HG02840 (cell line): ENCODE results near the gene RPL34.
"Not testable (repeated sequence)": the region's sequence is repeated elsewhere in the genome, so short reads cannot be mapped to it uniquely, and the experiment has no call there.

Experiments
- ATAC-seq: cut with Tn5 transposase; IDR thresholded peaks from one replicate; pipeline ENCODE4 v1.9.1; 2021; ENCODE audit warnings: mild to moderate bottlenecking, moderate library complexity, moderate number of reproducible peaks; ENCODE audit not compliant: unreplicated experiment, low FRiP score

The RPL34 gene

DNA sequence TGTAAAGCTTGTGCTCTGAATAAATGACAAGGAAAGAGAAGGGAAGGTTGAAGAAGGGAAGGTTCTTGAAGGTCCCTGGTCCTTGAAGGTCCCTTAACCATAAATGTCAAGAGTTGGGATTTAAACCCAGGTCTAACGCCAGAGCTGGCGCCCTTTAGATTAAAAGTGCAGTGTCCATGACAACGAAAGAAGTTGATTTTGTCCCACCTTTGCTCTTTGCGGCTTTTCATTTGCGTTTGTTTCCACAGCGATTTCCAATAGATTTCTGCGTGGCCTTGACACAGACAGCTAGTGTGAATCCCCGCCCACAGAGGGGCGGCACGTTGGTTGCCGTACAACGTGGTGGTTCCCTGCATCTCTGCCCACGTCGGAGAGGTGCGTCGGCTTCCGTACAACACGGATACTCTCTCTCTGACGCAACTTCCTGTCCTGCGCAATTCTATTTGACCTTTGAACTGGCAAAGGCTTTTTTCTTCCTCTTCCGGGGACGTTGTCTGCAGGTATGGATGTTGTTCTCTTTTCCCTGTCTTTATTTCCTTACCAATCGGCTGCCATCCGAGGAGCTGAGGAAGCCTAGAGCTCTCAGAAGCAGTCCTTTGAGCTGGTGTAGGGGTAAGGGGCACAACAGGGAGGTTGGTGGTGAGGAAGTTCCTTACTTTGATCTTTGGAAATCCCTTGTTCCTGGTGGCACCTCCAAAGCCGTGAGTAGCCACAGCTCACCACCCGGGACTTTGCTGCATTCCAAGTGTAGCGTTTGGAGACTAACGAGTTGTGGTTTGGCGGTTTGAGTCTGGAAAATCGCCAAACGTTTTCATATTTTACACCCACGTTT is at the start of gene RPL34:
Gene RPL34 (plus strand): TSS at position 476 of the 832 bp plus-strand sequence. CDS start 1,384 bp downstream, outside the sequence.
- ATAC-seq, result peak; percentile 100

DNA sequence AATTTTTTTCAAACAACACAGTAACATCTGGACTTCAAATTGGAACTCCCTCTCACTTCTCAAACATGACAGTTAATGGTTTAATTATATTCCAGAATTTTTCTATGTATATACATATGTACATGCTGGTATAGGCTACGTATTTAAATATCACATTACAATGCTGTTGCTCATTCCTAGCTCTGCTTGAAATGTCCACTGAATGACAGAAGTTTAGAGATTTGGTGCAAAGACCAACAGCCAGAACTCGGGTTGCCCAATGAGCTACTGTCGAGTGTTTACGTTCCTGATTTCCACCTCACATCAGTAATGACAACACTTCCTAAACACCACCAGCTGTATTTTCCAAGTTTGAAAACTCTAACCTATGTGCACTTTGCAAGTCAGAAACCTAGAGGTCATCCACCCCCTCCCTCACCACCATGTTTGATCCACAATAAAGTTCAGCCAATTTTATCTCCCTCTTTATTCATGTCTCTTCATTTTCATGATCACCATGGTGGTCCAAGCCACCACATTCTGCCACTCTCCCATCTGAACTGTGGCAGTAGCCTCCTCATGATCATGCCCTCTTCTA is 49.3 kb upstream of the RPL34 start:
- ATAC-seq, result no peak

DNA sequence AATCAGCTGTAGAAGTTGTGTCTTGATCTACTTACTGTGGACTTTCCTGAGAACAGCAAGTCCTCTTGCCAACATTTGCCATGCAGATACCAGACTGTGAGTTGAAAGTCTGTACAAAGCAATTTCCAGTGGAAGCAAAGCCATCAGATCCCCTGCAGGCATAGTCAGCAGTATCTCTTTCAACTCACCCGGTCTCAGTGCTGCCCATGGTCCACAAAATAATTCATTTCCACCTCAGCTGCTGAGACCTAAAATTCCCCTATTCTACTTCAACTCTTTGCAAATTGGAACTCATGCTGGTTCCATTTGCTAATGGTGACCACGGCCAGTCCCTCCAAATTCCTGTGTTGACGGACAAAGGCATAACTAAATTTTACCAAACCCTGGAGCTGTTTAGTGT is 46.0 kb upstream of the RPL34 start:
- no peak for ATAC-seq

DNA sequence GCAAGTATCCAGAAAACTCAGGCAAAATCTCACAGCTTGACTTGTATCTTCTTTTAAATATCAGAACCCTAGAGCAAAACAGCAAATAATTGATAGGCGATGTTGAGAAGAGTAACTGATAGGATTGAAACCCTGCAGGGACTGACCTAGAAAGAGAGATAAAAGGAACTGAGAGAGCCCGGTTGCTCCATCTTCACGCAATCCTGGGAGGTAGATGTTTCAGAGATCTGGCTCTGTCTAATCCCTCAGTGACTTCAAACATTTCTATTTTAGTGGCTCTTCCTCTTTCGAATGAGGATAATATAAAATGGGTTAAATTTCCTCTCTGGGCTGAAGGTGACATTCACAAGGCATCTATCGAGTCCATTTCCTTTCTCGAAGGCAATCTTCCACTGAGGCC is 39.3 kb upstream of the RPL34 start:
- no peak for ATAC-seq

DNA sequence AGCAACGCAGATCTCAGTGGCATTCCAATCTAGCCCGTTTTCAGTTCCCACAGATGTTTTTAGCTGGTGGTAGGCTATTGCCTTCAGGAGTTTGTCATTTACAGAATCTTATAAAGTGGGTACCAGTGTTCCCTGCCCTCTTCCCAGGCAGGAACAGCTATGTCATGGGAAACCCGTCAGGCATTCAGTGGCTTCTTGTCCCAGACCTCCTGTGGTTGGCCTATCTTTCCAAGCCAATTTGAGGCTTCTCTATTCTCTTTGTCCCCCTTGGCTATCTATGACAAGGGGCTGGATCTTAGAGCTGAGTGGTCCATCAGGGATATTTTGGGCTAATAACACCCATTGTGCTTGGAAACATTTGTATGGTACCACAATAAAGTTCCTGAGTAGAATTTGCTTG is 33.6 kb upstream of the RPL34 start:
- ATAC-seq, result no peak

DNA sequence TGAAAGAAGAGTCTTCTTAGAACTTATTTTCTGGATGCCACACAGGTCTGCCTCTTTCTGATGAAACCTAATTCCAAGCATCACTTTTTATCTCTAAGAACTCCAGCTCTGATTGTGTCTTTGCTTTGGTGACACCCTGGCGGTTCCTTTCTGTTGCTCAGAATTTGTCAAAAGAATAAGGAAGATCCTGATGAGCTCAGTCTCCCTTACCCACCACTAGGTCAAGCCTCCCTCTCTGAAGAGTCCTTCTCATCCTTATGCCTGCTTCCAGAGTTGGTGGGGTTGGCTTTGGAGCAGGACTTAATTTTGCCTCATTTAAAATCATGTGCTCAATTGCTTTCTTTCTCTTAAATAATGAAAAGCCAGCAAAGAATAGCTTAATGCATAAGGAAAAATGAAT is 31.5 kb upstream of the RPL34 start:
- no peak for ATAC-seq

DNA sequence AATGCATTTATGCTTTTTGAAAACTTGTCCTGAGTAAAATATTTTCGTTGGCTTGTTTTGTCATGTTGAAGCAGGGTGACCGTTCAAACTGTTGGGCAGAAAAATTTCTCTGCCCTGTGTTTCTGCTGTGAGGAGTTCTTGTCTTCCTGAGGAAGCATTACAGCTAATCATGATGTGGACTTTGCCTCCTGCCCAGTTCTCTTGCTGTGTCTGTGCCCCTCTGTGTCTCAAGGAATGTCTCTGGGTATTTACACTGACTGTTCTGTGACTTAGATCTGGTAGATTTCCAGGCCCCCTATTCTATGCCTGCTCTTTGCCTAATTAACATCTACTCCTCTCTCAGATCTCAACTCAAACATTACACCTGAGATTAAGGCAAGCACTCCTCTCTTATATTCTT is 30.4 kb upstream of the RPL34 start:
- ATAC-seq, result no peak

DNA sequence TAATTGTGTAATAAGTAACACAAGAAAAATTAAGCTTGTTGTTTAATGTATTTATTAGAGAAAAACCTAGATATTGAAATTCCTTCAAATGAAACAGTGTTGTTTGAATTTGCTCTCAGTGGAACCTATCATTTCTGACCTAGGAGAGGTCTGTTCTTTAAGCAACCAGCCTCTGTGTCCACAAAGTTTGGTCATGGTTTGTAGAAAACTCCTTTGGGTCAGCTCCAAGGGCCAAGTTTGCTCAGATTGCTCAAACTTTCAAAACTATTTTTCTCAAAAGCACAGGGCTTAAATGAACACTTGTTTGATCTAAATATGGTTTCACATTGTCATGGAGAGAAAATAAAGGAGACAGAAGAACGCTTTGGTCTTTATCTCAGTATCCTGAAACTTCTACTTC is 29.6 kb upstream of the RPL34 start:
- ATAC-seq, result no peak

DNA sequence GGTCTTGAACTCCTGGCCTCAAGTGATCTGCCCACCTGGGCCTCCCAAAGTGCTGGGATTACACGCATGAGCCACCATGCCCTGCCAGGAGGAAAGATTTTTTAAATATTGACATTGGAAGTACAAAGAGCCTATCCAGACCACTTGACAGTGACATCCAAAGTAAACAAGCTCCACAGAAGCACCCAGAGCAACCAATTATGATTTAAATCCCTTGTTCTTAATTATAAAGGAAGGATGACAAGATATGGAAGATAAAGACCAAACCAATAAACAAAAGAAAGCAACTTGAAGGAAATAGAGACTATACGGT is 27.7 kb upstream of the RPL34 start:
- ATAC-seq, result no peak

DNA sequence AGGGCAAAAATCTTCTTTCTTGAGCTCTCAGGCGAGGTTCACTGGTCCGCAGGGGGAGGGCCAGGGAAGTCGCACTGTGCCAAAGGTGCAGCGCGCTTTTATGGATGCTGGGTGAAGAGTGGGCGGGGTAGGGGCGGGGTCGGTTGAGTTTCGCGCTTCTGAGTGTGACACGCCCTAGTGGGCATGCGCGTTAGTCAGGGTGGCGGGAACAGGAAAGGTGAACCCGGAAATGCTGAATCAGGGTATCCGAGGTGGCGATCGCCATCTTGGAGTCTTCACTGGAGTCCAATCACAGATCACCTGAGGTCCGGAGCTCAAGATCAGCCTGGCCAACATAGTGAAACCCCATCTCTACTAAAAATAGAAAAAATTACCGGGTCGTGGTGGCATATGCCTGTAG is 26.1 kb upstream of the RPL34 start:
- ATAC-seq, result not testable (repeated sequence)

DNA sequence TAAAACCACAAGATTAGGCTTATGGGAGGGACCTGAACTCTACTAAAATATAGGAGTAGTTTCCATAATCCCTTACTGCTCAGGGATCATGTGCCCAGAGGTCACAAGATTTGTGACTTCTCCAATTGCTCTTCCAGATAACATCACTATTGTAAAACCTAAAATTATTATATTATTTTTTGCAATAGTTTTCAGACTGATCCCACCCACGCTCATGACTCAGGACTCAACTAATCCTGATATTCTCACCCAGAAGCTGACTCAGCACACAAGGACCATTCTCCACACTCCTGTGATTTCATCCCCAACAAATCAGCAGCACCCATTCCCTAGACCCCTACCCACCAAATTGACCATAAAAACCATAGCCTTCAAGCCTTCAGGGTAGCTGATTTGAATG is 24.0 kb upstream of the RPL34 start:
- ATAC-seq, result no peak

DNA sequence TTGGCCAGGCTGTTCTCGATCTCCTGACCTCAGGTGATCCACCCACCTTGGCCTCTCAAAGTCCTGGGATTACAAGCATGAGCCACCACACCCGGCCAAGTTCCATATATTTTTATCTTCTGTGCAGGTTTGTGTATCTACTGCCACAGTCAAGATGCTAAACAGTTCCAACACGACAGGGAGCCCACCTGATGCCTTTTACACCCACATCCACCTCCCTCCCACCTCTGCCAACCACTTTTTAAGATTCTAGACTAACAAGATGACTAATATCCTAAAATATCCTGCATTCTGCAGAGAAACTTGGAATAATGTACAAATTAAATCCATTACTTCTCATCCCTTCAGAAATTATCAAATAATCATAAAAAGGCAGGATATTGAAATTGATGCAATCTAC is 19.3 kb upstream of the RPL34 start:
- no peak for ATAC-seq

DNA sequence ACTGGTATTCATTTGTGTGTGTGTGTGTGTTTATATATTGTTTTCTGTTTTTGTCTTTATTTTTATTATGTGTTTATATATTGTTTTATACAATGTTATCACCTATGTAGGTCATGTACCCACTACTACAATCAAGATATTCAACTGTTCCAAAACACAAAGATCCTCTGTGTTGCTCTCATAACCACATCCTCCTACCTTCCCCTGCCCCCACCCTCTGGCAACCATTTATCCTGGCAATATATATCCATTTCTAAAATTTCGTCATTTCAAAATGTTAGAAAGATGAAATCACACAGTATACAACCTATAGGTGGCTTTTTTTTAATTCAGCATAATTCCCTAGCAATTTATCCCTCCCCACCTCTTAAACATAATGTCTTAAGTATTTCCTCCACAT is 18.8 kb upstream of the RPL34 start:
- no peak for ATAC-seq

DNA sequence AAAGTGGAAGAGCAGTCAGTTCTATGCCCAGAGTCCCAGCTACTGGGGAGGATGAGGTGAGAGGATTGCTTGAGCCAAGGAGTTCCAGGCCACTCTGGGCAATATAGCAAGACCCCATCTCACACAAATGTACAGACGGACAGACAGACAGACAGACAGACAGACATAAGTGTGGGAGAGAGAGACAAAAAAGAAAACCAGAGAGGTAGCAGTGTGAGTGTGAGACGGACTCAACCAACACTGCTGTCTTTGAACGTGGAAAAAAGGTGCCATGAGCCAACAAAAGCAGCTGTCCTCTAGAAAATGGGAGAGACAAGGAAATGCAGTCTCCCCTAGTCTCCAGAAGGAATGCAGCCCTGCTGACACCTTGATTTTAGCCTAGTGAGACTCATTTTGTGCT is 18.2 kb upstream of the RPL34 start:
- no peak for ATAC-seq

DNA sequence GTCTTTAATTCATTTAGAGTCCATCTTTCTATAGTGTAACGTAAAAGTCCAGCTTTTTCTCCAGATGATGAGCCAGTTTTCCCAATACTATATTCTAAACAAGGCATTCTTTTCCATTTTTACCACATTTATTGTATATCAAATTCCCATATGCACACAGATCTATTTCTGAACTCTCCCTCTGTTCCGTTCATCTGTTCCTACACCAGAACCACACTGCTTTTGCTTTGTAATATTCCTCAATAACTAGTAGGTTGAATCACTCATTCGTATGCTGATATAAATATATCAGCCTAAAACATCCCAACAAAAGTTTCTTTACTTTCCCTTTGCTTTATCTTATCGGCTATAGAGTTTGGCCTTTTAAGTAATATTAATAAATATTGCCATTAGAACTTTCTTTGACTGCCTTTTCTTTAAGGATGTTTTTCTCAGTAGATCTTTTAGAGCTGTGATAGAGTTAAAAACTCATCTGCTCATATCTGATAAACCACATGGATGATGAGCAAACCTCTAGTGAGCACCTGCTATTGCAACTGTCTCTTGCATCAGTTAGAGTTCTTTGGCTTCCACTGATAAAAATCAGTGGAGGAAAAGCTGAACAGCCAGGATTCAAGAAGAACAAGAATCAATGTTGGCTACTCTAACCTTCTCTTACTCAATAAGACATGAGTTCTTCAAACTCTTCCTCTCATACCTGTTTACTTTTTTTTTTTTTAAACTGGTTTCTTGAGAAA is 13.1 kb upstream of the RPL34 start:
- ATAC-seq, result no peak

DNA sequence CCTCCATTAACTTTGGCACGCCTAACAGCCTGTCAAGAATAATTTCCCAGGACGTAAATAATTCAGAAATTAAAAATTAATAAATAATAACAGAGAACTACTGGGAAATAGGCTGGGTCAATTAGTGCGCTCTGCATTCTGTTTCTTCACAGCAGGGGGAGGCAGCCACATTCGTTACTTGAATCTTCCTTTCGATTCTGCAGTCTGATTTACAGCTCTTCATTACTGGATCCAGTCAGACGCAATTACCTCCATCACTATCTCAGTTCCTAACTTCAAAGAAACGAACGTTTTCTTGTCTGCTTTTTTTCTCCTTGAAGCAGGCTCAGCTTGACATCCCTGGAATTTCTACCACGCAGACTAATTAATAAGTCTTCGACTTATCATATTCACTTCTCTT is 9.0 kb upstream of the RPL34 start:
- ATAC-seq, result no peak

DNA sequence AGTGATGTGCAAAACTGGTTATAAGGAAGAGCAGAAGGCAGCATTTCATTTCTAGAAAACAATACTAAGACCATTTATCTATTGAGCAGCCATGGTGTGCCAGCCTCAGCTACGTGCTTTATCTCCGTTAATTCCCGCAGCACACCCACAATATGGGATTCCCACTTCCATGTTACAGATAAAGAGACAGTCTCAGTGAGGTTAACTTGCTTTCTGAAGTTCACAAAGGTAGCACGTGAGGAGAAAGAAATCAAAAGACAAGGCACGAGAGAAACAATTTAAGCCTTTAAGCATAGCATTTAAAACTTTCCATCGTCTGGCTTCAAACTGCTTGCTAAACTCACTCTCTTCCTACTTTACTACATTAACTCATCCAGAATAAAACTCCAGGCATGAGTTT is 8.0 kb upstream of the RPL34 start:
- ATAC-seq, result no peak

DNA sequence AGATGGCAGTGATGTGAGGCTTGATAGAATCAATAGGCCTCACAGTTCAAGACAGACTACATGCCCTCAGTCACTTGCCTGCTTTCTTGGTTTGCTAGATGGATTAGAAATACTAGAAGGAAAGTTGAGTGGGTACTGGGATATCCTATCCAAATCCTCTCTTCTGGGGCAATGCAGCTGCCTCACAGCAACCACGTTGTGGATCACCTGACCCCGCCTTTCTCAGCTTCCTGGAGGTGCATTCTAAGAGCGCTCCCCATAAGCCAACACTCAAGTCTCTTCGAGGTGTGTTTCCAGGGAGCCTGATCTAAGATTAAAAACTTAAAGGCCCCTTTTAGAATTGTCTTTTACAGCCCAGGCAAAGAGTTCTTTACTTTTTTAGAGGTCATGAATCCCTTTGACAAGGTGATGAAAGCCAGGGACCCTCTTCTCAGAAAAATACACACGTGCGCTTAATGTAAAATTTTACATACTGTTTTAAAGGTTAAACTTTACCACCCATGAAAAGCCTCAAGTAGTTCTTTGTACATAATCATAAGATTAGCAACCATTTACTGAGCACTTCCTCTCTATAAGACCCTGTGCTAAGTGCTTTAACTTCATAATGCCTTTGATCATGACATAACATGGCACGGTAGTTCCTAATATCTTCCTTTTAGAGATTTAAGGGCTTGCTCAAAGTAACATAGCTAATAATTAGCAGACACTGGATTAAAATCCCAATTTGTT is 840 bp upstream of the RPL34 start:
- no peak for ATAC-seq

DNA sequence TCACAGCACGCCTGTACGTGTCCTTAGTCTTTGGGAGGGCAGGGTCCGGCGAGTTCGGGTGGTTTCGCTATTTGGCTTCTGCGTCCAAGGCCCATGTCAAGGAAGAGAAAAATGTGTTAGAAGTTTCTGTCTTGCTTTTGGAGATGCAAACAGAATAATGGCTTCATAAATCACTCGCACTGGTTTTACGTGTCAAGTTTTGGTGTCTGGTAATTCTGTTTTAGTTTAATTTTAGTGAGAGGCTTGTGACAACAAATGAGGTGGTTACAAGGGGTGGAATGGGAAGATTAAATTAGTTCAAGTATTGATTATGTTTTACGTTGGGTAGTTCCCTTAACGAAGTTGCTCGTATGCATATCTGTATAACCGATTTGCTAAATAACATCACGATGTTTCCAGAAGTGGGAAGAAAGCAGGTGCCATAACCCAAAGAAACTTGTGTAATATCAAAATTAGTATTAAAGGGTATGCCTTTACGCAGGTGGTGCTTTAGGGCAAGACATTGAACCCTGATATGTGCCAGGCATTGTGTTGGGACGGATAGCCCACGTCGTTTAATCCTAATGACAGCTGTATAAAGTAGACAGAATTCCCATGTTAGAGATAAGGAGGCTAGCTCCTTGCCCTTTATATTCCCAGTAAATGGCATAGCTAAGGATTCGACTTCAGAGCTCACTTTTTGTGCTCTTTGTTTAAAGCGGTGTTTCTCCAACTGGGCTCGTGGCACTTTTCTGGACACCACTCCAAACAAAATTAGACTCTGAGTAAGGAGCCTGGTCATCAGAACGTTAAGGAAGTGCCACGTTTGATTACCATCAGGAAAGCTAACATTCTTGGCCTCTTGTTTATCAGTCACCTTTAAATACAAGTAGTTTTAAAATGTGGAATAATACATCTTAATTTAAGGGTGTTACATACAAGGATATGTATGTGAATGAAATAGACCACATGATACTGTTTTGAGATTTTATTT is 843 bp downstream of the RPL34 start:
- ATAC-seq, result no peak

DNA sequence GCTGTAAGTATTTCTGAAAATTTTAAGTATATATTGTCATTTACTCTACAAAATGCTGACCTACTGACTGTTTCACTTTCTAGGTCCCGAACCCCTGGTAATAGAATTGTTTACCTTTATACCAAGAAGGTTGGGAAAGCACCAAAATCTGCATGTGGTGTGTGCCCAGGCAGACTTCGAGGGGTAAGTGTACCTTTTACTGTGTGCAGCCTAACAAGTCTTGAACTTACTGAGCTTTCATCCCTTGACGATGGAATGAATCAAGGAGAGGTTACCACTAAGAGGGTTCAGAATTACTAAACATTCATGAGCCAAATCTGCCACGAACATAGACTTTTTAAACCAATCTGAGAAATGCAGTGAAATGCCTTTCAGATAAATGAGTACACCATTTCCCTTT is 1.6 kb downstream of the RPL34 start:
- ATAC-seq, result no peak
